Inferior parietal cortex (tissue), 1 donor: Measurements from ENCODE around the gene AGFG2.

ENCODE experiments used
- DNase-seq: peaks from one replicate; pipeline ENCODE4 v3.0.0-alpha.2; 2016; ENCODE audit errors: extremely low spot score

AGFG2 gene

DNA sequence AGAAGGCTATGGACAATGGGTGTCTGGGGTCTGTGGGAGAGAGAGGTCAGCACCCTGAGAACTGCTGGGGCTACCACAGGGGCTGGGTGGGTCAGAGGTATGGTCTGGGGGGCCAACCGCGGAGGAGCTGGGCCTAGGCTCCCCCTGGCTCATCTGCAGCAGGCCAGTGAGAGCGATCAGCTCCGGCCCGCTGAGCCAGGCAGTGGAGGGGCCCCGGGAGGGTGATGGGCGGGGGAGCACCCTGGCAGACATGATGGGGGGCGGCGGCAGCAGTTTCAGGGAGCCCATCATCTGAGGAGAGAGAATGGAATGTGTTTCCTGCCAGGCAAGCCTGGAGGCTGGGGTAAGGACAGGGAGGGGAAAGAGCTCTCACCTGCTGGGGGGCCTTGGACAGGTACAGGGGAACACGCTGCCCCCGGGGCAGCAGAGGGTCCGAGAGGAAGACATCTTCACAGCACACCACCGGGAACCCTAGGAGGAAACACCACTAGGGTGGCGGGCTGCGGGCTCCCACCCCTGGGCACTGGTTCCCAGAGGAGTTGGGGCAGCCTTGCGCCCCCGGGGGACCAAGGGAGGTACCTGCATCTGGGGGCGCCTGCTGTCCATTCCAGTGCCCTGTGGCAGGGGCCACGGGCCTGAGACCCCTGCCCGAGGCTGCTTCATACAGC, 33.4 kb downstream of the AGFG2 start:
- DNase-seq = no peak

DNA sequence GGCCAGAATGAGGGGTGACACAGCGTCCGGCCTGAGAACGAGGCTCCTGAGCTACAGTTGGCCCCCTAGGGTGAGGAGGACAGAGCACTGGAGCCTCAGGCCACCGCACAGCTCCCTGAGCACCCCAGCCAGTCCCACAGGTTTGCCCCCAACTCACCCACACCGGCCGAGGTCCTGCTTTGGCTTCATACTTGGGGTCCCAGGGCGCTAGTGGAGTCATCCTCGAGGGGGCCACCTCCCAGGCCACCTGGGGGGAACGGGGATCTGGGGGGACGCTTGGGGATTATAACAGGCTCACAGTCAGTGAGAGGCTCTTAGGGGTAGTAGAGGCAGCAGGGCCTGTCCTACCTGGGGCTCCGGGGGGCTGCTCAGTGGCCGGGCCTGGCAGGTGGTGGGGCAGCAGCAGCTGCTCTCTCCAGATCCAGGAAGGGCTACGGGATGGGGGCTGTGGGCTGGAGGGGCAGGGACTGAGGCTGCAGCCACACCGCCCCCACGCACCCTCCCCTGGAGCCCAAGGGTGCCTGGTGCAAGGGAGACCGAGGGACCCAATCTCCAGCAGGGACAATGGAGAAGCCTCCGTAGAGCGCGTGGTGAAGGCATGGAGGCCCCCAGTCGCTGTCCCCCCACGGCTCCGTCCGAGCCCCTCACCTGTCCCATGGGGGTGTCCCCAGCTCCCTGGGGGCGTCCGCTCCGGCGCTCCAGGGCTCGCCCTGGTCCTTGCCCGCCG, 34.1 kb downstream of the AGFG2 start:
- no peak for DNase-seq

DNA sequence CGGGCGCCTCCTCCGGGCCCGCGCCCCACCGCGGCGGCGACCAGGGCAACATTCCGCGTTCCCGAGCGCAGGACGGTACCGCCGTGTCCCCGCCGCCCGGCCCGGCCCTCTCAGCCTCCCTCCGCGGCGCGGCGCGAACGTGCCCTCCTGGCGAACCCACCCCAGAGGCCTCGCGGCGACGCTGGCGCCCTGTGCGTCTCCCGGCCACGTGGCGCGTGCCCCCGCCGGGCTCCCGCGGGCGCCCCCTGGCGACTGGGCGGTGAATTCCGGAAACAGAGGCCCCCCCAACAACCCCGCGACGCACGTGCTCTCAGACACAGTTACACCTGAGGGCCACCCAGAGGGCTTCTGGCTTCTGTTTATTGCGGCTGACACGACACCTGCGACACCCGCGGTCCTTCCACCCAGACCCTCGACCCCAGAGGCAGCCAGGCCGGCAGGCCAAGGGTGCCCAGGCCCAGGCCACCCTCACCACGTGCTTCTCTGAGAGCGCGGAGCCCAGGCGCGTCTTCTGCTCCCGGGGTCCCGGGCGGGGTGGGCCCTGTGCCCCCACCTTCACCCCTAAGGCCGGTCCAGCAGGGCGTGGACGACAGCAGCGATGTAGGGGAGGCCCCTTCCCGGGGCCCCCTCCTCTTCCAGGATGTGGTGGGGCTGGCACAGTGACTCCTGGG, 34.8 kb downstream of the AGFG2 start, which contains the start of gene SAP25:
Gene SAP25 (minus strand): TSS at position 210 of the 671 bp plus-strand sequence. CDS start 158 bp downstream, at position 52.
- no peak for DNase-seq

DNA sequence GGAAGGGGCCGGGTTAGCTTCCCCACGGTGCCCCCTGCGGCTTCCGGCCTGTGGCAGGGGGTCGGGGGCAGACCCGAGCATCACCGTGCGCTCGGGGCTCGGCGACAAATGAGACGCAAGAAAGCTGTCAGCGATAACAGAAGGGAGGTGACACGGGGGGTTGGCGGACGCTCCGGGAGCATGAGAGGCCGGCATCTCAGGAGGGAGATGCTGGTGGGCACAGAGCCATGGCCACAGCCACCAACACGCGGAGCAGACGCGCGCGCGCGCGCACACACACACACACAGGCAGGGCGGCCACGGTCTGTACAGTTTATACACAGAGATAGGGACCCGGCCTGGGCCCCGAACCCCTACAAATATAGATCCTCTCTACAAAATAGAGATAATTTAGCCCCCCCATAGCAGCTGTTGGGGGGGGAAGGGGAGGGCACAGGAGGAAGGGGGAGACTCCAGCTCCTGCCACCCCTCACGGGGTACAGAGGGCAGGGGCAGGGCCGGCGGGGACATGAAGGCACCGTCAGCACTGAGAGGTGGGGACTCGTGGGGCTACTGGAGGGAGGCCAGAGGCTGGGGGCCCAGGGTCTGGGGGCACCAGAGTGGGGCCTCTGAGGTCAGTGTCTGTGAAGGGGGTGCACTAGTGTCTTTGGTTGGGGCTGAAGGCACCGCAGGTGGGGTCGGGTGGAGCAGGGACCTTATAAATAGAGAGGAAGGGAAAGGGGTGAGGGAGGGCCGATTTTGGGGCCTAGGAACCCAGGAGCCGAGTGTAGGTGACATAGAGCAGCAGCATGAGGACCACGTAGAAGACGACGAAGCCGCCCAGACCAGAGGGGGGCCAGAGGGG, 35.6 kb downstream of the AGFG2 start:
- DNase-seq = no peak

DNA sequence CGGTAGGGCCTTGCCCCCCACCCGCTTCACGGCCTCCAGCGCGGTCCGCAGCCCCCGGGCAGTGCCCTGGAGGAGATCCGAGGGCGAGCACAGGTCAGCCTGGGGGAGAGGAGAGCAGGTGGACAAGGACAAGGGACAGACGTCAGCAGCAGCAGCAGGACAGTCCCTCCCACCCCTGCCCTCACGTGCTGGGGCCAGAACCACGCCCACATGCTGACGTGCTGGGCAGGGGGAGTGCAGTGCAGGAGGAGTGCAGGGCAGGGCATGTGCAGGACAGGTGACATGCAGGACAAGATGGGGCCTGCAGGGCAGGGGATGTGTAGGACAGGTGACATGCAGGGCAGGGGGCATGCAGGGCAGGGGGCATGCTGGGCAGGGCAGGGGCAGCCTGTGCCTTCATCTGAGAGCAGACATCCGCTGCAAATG, 36.2 kb downstream of the AGFG2 start:
- DNase-seq = no peak

DNA sequence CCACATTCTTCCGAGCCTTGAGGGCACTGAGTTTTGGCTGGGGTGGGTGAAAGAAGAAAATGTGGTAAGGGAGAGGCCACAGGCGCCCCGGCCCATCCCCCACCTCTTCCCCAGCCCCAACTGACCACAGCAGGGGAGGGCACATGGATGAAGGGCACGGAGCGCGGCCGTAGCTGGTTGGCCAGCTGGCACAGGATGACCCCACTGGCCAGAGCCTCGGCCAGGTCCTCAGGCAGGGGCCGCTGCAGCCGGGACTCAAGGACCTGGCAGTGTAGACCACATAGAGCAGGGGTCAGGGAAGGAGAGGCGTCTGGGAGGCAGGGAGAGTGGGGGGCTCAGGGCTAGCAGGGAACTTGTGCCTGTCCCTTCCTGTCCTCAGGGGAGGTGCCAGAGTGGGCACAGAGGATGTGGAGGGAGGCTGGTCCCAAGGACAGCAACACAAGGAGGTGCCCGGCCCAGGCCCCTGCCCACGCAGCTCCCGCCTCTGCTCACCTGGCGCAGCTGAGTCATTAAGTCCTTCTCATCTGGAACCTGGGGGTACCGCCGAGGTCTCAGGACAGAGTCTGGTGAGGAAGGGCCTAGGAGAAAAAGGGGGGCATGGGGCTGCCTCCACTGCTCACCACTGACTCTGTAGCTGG, 36.9 kb downstream of the AGFG2 start:
- DNase-seq = no peak

DNA sequence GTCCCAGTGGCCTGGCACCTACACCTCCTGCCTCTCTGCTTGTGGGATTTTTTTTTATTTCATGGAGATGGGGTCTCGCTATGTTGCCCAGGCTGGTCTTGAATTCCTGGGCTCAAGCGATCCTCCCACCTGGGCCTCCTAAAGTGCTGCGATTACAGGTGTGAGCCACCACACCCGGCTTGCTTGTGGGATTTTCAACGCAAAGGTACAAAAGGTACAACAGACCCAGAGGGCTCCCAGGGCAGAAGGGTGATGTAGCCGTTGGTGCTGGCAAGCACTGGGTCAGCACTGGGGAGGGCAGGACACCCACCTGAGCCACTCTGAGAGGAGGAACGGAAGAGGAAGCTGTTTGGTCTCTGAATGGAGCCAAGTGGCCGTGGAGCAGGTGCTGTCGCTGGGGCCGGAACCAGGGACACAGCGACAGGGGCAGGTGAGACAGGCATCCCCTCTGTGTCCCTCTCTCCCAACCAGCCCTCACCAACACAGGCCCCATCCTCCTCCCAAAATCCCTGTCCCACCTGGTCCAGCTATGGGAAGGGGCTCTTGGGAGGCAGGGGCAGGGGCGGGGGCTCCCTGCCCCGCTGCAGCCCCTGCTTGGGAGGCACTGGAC, 37.5 kb downstream of the AGFG2 start:
- no peak for DNase-seq

DNA sequence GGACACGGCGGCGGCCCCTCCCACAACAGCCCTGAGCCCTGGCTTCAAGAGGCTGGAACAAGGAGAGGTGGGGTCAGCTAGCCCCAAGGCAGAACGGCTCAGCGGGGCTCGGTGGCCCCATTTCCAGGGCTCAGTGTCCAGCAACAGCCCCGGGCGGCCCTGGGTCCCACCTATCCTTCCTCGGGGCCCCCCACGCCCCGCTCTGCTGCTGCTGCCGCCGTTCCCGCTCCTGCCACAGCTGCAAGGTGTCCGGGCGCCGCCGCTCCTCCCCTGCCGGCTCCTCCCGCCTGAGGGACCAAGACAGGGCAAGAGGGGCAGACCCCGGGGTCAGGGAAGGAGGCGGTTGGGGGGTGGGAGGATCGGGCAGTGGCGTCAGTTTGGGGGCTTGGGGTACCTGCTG, 38.1 kb downstream of the AGFG2 start:
- DNase-seq = no peak

DNA sequence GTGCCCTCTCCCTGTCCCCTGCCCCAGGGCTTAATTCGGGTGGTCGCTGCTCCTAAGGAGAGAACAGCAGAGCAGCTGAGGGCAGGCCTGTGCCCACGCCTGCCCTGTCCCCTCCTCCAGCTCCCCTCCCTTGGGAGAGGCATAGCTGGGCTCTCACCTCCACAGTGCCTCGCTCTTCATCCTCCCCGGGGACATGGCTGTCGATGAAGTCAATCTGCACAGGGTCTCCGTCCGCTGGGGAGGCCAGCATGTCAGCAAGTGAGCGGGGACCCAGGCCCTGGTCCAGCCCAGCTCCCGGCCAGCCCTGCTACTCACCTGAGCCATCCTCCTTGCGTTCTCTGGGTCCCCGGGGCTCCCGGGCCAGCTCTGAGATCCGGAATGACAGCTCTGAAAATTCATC, 38.5 kb downstream of the AGFG2 start:
- no peak for DNase-seq

DNA sequence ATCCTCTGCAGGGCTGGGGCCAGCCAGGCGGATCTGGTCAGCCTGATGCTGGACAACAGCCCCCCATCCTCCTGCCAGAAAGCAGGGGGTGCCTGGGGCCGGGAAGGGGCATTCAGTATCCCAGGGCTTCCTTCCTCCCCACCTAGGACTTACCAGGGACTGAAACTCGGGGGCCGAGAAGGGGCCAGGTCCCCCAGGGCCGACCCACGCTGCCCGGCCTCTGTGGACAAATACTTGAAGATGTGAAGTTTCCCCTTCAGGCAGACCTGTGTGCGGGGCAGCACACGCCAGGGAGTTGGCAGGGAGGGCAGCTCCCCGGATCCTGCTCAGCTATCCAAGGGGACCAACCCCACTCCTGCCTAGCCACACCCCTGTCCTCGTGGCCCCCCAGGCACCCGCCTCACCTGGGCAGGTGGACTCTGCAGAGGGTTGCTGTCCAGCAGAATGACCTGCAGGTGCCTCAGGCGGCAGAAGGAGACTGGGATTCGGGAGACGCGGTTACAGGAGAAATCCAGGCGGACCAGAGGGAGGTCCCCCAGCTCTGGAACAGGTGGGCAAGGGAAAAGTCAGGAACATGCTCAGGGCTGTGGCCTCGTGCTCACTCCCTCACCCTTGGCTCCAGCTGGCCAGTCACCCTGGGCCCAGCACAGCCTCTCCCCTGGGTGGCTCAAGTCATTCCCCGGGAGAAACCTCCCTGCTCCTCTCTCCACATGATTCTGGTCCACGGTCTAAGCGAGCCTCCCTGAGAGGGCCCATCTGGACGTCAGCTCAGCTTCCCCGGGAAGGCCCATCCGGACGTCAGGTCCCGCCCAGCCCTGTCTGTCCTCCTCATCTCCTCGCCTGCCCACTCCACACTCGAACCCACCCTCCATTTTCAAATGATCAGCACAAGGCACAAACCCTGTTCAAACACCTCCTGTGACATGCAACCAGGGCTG, 39.5 kb downstream of the AGFG2 start:
- no peak for DNase-seq

DNA sequence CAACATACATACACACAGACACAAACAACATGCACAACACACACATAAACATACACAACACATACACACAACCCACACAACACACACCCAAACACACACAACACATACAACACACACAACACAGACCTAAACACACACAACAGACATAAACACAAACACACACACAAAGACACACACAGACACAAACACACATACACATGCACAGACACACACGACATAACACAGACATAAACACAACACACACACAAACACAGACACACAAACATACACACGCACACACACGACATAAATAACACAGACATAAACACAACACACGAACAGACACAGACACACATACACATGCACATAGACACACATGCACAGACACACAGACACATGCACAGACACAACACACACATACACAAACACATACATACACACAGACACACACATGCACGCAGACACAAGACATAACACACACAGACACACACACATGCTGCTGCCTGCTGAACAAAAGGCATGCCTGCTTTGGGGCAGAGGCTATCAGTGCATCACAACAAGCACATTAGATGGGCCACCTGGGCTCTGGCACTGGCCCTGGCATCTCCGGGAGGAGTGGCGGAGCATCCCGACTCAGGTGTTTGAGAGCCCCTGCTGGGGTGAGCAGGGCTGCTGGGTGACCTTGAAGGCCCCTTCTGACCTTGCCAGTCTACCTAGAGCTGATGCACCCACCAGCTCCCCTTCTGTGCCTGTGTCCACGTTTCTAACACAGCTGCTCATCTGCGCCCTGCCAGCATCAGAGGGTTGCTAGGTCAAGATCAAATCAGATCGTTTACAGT, 41.7 kb downstream of the AGFG2 start:
- no peak for DNase-seq

DNA sequence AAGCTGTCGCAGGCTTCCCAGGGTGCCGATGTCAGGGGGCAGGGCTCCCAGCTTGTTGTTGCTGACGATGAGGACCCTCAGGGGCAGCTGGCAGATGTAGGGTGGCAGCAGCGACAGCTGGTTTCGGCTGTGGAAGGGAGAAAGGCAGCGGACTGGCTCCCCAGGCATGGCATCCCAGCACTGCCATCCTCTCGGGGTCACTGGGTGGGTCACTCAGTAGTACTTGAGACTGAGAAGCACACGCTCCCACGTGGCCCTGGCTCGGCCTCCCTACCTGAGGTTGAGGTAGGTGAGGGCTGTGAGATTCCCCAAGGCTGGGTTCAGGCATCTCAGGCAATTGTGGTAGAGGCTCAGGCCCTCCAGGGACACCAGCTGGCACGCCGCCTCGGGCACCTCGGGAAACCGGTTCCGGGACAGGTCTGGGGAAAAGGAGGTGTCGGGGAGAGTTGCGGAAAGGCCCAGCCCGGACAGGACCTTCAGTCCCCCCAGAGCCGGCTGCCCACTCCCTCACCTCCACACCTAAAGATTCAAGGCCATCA, 43.1 kb downstream of the AGFG2 start:
- DNase-seq = no peak

DNA sequence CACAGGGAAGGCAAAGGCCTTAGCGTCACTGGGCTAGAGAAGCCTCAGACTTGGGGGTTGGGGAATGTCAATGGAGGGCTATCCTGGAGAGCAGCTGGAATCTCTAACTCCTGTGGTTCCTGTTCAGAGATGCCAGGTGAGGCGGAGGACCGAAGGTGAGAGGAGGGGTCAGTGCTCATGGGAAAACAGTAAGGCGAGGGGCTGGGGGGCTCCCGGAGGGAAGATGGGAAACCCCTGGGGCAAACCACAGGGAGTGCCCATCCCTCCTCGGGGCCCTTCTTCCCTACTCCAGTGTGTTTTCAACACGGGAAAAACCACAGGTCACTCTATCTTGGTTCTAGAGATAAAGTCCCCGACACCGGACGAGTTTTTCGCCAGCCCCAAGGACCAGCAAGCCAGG, 43.6 kb downstream of the AGFG2 start:
- no peak for DNase-seq

DNA sequence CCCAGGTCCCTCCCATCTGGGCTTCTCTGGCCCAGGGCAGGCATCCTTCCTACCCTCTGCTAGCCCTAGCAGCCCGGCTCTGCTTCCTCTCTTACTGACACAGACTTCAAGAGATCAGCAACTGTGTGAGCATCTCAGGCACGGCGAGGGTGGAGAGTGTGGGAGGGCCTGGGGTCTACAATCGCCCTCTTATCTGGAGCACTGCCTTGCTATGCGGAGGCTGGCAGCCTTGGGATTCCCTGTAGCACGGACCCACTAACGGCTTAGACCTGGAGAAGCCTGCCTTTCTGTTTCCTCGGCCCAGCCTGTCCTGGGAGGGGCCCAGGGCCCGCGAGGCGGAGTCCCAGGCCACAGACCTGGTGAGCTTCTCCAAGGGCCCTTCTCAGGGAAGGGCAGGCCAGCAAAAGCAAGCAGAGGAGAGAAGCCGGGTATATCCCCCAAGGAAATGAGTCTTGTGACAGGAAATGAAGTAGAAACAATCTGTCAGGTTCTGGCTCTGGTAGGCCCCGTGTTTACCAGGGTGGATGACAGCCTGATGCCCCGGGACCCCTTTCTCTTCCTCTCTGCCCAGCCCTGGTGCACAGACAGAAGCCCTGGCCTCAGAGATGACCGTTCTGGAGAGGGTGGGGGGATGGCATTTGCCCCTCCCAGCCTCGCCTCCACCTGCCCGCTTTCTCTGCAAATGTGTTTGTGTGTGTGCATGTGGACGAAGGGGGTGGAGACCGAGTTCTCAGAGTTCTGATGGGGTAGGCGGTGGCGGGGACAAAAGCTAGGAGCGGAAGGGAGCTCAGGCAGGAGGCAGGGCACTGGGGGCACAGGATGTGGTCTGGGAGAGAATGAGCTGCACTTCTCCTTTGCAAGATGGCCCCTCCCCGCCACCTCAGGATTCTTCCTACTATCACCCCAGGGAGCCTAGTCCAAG, 44.4 kb downstream of the AGFG2 start:
- DNase-seq = no peak

DNA sequence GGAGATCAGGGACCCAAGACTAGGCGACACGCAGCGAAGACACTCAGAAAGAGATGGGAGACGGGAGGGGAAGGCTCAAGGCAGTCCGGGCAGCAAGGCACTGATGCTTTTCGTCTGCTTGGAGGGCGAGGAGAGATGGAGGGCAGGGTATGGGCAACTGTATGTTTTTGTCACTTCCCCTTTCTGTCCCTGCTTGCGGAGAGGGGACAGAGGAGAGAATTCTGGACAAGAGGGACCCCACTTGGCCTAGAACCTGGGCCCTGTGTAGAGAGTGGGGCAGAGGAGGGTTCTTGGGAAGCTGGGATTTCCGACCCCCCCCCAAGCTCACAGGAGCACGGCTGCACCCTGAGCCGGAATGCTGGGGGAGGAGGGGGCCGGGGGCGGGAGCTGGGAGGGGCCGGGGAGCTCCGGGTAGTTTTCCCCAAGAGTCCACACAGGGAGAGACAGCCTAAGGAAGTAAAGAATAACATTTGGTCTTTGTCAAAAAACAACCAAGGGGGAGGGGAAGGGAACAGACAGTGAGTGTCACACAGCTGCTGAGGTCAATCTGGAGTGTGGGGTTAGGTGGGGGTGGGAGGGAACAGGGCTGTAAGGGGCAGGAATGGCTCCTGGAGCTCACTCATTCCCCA, 45.2 kb downstream of the AGFG2 start:
- no peak for DNase-seq

DNA sequence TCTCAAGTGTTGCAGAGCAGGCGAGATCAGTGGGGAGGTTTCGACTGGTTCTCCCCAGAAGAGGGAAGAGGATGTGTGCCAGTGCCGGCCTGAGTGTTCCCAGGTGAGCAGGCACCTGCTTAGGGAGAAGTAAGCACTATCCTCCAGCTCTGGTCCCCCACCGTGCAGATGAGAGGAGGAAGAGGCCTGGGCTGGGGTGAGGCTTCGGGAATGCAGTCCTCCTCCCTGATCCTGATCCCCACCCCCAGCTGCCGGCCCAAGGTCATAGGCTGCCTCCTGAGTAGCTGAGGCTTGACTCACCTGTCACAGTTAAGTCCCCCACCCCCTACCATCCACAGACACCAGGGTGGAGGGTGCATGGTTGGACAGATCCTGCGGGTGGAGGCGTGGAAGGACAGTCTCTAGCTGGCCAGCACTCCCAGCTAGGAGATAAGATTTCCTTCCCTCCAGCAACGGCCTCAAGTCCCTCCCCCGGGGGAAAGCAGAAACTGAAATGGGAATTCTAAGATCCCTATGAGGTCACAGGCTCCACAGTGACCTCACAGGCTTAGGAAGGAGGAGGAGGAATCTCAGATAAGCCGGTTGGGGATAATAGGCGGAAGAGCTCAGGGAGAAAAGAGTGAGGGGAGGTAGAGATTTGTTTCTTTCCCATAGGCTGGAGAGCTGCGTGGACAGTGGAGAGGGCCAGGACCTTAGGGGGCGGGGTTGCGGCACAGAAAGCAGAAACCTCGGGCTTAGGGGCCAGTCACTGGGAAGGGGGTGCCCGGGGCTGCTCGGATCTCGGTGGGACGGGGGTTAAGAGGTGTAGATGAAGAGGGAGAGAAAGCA, 45.9 kb downstream of the AGFG2 start:
- no peak for DNase-seq
